Measurements from ENCODE around the gene ANKRD9.

GRCh38 chr14:102503641-102504327 lies 5.8 kb downstream of the ANKRD9 start:
- TF ChIP-seq CTCF (IDR thresholded peaks at IDR 0.05 in 2 of 3, conservative IDR thresholded peaks at IDR 0.05 in 1 of 3; ENCODE audit: control insufficient read depth in 2 of 3, extremely low read depth in 1 of 3, insufficient read depth in 1 of 3, low read depth in 3 of 3, low read length in 3 of 3): no peak
- TF ChIP-seq NFYB (IDR thresholded peaks at IDR 0.05; ENCODE audit: insufficient read depth, low read depth, low read length): no peak
- no peak for TF ChIP-seq ATF3 (IDR thresholded peaks at IDR 0.05; ENCODE audit: borderline replicate concordance, extremely low read depth, low read depth, low read length)
- no peak for TF ChIP-seq EGR1 (IDR thresholded peaks at IDR 0.05; ENCODE audit: borderline replicate concordance in 1 of 2, low read depth in 2 of 2, low read length in 2 of 2)

Measured in GM12878 (cell line).